Epidermal melanocyte (primary cell): ENCODE measurements around the gene NLRP6.
A peak's percentile ranks its signal among the peaks of the same experiment; 100 is the strongest.
"Not testable (repeated sequence)": the region's sequence is repeated elsewhere in the genome, so short reads cannot be mapped to it uniquely, and the experiment has no call there.

Source experiments
- DNase-seq: peaks from one replicate; pipeline ENCODE4 v3.0.0; 2011; ENCODE audit warnings: low spot score; ENCODE audit not compliant: insufficient read length

Gene NLRP6

DNA sequence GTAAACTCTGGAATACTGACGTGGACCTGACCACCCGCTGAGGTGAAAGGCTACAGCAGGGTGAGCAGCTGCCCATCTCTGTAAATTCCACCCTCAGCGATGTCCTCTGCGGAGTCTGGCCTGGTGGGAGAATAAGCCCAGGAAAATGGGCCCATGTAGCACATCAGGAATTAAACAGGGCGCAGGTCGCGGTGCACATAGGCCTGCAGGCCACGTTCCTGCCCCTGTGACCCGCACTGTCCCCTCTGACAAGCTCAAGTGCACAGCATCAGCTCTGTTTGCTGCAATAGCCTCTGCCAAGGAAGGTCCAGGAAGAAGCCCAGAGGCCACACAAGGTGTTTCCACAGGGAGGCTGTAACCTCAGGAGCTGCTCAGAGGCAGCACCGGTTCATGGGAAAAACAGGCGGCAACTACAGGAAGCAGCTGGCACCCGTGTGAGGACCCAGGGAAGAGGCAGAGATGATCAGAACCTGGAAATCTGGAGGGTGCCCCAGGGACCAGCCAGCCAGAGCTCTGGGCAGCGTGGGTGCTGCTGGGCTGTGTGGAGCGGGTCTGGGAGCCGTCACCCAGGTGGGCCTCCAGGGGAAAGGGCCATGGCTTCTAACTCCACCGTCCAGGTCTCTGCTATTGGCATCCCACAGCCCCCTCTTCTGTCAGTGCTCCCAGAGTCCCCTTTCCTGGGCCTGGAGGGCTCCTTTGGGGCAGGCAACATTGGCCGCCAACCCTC lies 28.6 kb downstream of the NLRP6 start:
- DNase-seq: no peak

- DNase-seq: peak; percentile 86
Observed at GRCh38 chr11:307766-308708, 29.8 kb downstream of the NLRP6 start, which contains the start of gene IFITM2. Gene IFITM2, plus strand, starts transcription at chr11:307816. Its CDS starts 377 bp downstream, at chr11:308193.

GRCh38 chr11:308740-309665 lies 30.8 kb downstream of the NLRP6 start:
- DNase-seq: not testable (repeated sequence)

DNA sequence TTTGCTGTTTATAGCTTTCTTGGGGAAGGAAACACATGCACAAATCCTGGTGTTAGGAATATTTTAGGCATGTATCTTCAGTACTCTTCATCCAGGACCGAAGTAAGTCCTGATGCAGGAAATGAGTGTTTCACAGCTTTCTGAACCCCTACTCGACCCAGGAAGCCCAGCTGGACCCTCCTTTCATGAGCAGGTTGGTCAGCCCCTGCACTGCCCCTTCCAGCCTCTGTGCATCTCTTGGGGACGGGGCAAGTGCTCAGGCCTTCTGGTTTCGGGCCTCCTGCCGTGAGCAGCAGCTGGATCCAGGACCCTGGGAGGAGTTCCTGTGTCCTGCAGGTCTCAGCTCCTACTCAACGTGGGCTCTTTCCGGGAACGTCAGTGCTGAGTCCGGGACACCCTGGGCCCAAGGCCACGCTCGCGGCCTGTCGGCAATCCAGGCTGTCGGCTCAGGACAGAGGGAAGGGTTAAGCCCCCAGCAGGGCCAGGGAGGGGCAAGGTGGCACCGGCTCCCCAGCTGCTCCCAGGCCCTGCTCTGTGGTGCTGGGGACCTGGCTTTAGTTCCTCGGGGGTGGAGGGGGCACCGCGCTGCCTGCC lies 31.9 kb downstream of the NLRP6 start:
- DNase-seq: not testable (repeated sequence)

- DNase-seq: not testable (repeated sequence)
Observed at GRCh38 chr11:311013-311748, 33.0 kb downstream of the NLRP6 start.

DNA sequence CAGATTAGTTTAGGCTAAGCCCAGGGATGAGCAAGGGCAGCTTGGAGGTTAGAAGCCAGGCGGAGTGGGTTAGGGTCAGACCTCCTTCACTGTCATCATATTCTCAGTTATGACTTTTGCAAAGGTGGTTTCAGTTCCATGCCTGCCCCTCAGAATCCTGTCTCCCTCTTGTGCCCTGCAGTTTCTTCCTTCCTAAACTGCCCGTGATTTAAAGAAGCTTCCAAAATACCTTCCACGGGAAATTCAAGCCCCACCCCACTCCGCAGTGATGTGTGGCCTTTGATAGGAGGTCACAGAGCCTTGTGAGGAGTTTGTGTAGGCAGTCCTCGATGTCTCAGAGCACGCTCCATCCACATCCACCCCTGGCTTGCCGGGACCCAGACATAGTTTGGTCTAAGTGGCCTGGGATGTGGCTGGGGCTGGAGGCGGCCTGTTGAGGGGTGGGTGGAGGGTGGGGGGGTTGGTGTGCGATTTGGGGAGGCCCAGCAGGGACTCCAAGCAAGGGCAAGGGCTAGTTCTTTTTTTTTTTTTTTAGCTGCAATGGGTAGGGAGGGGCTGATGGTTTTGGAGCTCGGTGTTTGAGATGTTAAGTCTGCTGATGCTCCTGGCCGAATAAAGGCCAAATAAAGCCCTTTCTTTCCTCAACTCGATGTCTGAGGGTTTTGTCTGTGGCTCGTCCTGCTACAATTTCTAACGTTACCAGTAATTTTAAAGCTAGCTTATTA lies 34.0 kb downstream of the NLRP6 start:
- no peak for DNase-seq

DNA sequence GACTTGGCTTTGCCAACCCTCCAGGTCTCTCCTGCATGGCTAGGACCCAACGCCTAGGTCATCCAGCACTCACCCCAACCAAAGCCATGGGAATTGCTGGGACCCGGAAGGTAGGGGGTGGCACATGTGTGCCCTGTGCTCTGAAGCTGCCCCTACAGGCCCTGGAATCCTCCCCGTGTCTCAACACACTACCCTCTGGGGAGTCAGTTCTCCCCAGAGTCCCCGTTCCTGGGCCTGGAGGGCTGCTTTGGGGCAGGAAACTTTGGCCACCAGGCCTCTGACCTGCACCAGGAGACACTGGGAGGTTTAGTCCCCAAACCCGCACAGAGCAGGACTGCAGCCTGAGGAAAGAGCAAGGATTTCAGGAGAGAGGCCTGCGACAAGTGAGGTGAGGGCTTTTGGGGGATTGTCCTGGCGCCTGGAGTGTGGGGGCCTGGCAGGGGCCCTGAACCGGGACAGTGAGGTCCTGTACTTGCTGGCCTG lies 35.1 kb downstream of the NLRP6 start:
- DNase-seq: no peak

GRCh38 chr11:313787-314553 lies 35.8 kb downstream of the NLRP6 start, which contains the start of gene IFITM1:
Gene IFITM1, plus strand, starts transcription at chr11:314040. Its CDS starts 131 bp downstream, at chr11:314171.
- DNase-seq: peak; percentile 77

GRCh38 chr11:314554-314875 lies 36.3 kb downstream of the NLRP6 start:
- DNase-seq: not testable (repeated sequence)

GRCh38 chr11:315051-315481 lies 36.9 kb downstream of the NLRP6 start:
- no peak for DNase-seq

- no peak for DNase-seq
Observed at GRCh38 chr11:315516-315994, 37.3 kb downstream of the NLRP6 start.

DNA sequence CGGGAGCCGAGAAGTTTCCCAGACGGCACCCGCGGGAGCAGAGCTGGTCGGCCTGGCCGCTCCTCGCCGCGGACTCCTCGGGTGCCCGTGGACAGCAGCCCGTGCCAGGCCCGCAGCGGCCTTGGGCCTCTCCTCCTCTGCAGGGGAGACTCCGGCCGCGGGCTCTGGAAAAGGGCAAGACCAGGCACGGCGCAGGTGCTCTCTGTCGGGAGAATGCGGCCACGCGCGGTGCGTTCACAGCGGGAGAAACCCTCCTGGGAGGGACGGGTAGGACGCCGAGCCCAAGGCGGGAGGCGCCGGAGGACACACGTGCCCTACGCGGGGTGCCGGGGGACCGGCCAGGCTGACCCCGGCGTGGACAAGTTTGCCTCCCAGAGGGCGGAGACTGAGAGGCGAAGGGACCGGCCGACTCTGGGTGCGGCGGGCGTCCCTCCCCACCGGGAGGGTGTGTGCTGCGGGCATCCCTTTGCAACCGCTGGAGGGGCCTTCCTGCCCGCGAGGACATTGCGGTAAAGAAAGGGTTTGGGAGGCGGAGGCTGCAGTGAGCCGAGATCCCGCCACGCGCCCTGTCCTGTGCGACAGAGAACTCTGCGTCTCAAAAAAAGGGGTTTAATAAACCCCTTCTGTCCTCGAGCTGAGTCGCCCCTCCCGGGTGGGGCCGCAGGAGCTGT lies 38.0 kb downstream of the NLRP6 start:
- DNase-seq: peak; percentile 13

GRCh38 chr11:316891-317301 lies 38.7 kb downstream of the NLRP6 start:
- peak; percentile 5 for DNase-seq

GRCh38 chr11:317668-318404 lies 39.6 kb downstream of the NLRP6 start:
- DNase-seq: peak; percentile 13

- not testable (repeated sequence) for DNase-seq
Observed at GRCh38 chr11:318405-319120, 40.4 kb downstream of the NLRP6 start.

DNA sequence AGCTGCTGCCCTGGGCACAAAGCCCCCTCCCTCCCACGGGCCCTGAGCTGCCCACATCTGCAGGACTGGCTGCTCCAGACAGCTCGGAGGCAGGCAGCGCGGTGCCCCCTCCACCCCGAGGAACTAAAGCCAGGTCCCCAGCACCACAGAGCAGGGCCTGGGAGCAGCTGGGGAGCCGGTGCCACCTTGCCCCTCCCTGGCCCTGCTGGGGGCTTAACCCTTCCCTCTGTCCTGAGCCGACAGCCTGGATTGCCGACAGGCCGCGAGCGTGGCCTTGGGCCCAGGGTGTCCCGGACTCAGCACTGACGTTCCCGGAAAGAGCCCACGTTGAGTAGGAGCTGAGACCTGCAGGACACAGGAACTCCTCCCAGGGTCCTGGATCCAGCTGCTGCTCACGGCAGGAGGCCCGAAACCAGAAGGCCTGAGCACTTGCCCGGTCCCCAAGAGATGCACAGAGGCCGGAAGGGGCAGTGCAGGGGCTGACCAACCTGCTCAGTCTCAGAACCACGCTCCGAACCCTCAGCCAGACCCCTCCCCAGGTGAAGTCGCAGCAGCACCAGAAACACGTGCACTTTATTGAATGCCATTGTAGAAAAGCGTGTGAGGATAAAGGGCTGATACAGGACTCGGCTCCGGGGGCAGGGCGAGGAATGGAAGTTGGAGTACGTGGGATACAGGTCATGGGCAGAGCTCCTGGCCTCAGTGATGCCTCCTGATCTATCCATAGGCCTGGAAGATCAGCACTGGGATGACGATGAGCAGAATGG lies 41.1 kb downstream of the NLRP6 start:
- not testable (repeated sequence) for DNase-seq
